ENCODE measurements around the gene PXK.
A peak's percentile ranks its signal among the peaks of the same experiment; 100 is the strongest.

Gene PXK

DNA sequence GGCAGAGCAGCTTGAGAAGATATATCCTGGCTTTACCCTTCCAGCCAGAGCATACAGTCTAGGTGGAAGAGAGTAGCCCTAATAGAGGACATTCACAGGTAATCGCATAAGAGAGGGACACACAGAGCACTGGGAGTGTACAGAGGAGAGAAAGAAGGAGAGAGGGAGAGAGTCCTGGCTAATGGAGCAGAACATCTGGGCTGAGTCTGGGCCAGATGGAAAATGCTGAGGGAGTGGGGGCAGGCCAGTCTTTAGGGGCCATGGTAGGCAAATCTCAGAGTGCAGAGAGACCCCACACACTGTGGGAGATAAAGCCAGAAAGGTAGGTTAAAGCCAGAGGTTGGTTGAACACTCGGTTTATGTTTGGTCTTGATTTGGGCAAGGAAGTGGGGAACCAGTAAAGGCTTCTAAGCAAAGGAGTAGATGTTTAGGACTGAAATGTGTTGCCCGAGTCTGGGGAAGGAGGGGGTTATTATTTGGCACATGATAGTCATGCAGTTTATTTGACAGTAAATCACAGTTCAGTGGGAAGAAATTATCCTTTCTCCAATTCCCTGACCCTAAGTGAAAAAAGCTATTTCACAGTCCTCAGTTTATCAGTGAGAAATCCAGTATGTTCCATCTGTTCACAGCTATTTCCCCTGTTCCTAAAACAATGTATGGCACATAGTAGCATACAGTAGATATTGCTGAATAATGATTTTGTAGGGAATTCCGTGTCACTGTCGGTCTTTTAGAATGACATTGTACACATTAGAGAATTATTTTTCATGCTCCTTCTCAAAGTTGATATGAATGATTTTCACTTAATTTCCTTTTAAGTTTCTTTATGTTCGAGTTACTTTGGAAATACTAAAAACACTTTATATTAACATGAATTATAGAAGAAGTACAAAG, 55.2 kb downstream of the PXK start:
- Histone ChIP-seq H3K9me3 (ENCODE audit: low read depth, low read length) (no peaks in the 10 kb centered on the region), H3K27ac (peak overlapping the region; percentile 86), H3K9ac (ENCODE audit: insufficient read length) (no peak overlapping the region), H3K36me3 (ENCODE audit: insufficient read depth, low read length) (no peaks in the 10 kb centered on the region; the same call in 1 of the 2 replicates), H3K4me3 (no peak overlapping the region; the same call in 1 of the 2 replicates)
- DNase-seq (ENCODE audit: low read depth, low spot score): no peak
- TF ChIP-seq POLR2AphosphoS5 (IDR thresholded peaks at IDR 0.05; ENCODE audit: borderline replicate concordance, low read depth, low read length) (no peak), FOXP2 (optimal IDR thresholded peaks at IDR 0.05; ENCODE audit: control extremely low read depth, extremely low read length, insufficient read depth) (no peak), EZH2 (IDR thresholded peaks at IDR 0.05) (no peak)

GRCh38 chr3:58388550-58389091, 55.9 kb downstream of the PXK start:
- H3K36me3 ChIP-seq (ENCODE audit: insufficient read depth, low read length): no peaks in the 10 kb centered on the region; the same call in 1 of the 2 replicates
- no peak overlapping the region for H3K9ac ChIP-seq (ENCODE audit: insufficient read length)
- H3K9me3 ChIP-seq (ENCODE audit: low read depth, low read length): no peaks in the 10 kb centered on the region
- peak overlapping the region; percentile 86 for H3K27ac ChIP-seq
- TF ChIP-seq FOXP2 (optimal IDR thresholded peaks at IDR 0.05; ENCODE audit: control extremely low read depth, extremely low read length, insufficient read depth): peak; percentile 22
- TF ChIP-seq EZH2 (IDR thresholded peaks at IDR 0.05): no peak
- TF ChIP-seq POLR2AphosphoS5 (IDR thresholded peaks at IDR 0.05; ENCODE audit: borderline replicate concordance, low read depth, low read length): peak; percentile 19; the same call in 1 of the 2 replicates
- peak; percentile 69 for DNase-seq (ENCODE audit: low read depth, low spot score)
- peak overlapping the region; percentile 1; the same call in 1 of the 2 replicates for H3K4me3 ChIP-seq

DNA sequence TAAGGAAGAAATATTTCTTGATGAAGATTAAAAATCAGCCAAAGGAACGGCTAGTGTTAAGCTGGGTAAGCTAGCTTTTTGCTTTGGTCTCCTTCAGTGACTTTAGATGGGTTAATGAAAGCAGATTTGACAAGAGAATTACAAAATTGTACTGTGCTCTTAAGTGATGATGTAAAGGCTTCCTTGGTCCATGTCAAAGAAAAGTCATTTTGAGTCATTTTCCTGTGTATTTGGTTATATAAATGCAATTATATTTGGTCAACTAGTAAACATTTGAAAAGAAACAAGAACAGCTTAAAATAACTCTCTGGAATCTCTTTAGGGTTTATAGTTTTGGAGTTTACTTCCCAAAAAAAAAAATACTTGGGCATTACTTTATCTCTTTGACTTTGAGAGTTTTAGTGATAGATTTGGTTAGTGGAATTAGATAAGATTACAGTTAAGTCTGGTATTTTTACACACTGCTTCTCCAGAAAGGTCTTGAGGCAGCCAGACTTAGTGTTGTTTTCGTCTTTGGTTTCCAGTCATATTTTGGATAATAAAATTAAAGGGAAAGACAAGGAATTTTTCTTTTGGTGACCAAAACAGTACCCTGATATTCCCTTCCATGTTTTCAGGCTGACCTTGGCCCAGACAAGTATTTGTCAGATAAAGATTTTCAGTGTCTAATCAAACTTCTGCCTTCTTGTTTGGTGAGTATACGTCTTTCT, 58.6 kb downstream of the PXK start:
- Histone ChIP-seq H3K36me3 (ENCODE audit: insufficient read depth, low read length) (peaks cover 3% of the 10 kb centered on the region; the same call in 1 of the 2 replicates), H3K9ac (ENCODE audit: insufficient read length) (no peak overlapping the region), H3K9me3 (ENCODE audit: low read depth, low read length) (no peaks in the 10 kb centered on the region), H3K27ac (no peak overlapping the region), H3K4me3 (no peak overlapping the region)
- no peak for TF ChIP-seq FOXP2 (optimal IDR thresholded peaks at IDR 0.05; ENCODE audit: control extremely low read depth, extremely low read length, insufficient read depth)
- DNase-seq (ENCODE audit: low read depth, low spot score): no peak

GRCh38 chr3:58392181-58392580, 59.5 kb downstream of the PXK start:
- TF ChIP-seq POLR2AphosphoS5 (IDR thresholded peaks at IDR 0.05; ENCODE audit: borderline replicate concordance, low read depth, low read length) (no peak), FOXP2 (optimal IDR thresholded peaks at IDR 0.05; ENCODE audit: control extremely low read depth, extremely low read length, insufficient read depth) (no peak), EZH2 (IDR thresholded peaks at IDR 0.05) (no peak)
- H3K27ac ChIP-seq: no peak overlapping the region
- no peaks in the 10 kb centered on the region for H3K9me3 ChIP-seq (ENCODE audit: low read depth, low read length)
- no peak overlapping the region for H3K9ac ChIP-seq (ENCODE audit: insufficient read length)
- H3K4me3 ChIP-seq: no peak overlapping the region
- peaks cover 6% of the 10 kb centered on the region; the same call in 1 of the 2 replicates for H3K36me3 ChIP-seq (ENCODE audit: insufficient read depth, low read length)
- DNase-seq (ENCODE audit: low read depth, low spot score): no peak

- H3K36me3 ChIP-seq (ENCODE audit: insufficient read depth, low read length): peaks cover 9% of the 10 kb centered on the region; the same call in 1 of the 2 replicates
- no peak overlapping the region for H3K4me3 ChIP-seq
- DNase-seq (ENCODE audit: low read depth, low spot score): no peak
- no peak overlapping the region for H3K9ac ChIP-seq (ENCODE audit: insufficient read length)
- no peaks in the 10 kb centered on the region for H3K9me3 ChIP-seq (ENCODE audit: low read depth, low read length)
- no peak overlapping the region for H3K27ac ChIP-seq
- TF ChIP-seq POLR2AphosphoS5 (IDR thresholded peaks at IDR 0.05; ENCODE audit: borderline replicate concordance, low read depth, low read length) (no peak), FOXP2 (optimal IDR thresholded peaks at IDR 0.05; ENCODE audit: control extremely low read depth, extremely low read length, insufficient read depth) (no peak), EZH2 (IDR thresholded peaks at IDR 0.05) (no peak)
Measured at GRCh38 chr3:58394339-58394738, 61.6 kb downstream of the PXK start.

- Histone ChIP-seq H3K9ac (ENCODE audit: insufficient read length) (no peak overlapping the region), H3K4me3 (no peak overlapping the region), H3K36me3 (ENCODE audit: insufficient read depth, low read length) (peaks cover 9% of the 10 kb centered on the region; the same call in 1 of the 2 replicates), H3K27ac (no peak overlapping the region), H3K9me3 (ENCODE audit: low read depth, low read length) (no peaks in the 10 kb centered on the region)
- no peak for TF ChIP-seq FOXP2 (optimal IDR thresholded peaks at IDR 0.05; ENCODE audit: control extremely low read depth, extremely low read length, insufficient read depth)
- no peak for TF ChIP-seq POLR2AphosphoS5 (IDR thresholded peaks at IDR 0.05; ENCODE audit: borderline replicate concordance, low read depth, low read length)
- no peak for TF ChIP-seq EZH2 (IDR thresholded peaks at IDR 0.05)
- no peak for DNase-seq (ENCODE audit: low read depth, low spot score)
Measured at GRCh38 chr3:58398669-58399333, 66.1 kb downstream of the PXK start.

DNA sequence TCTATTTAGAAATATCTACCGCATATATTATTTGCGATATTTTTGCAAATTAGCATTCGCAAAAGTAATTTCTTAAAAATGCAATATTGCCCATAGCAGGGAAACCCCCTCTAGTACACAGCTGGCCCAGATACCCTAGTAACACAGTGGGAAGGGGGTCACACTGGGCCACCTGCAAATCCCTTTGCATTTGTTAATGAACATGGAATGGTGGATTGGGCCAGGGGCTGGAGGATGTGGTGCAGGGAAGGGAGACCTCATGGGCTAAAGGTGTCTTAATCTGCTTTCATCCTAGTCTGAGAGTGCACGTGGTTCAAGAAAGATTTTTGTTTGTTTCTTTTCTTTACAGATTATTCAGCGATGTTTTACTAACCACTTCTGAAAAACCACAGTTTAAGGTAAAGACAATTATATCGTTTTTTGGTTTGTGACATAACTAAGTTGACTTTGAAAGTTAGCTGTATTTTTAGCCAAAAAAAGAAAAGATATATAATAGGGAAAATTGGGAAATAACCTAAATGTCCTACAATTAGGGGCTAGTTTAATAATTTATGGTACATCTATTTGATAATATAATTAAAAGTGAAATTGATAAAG, 70.9 kb downstream of the PXK start:
- no peak for DNase-seq (ENCODE audit: low read depth, low spot score)
- no peak for TF ChIP-seq EZH2 (IDR thresholded peaks at IDR 0.05)
- TF ChIP-seq FOXP2 (optimal IDR thresholded peaks at IDR 0.05; ENCODE audit: control extremely low read depth, extremely low read length, insufficient read depth): no peak
- TF ChIP-seq POLR2AphosphoS5 (IDR thresholded peaks at IDR 0.05; ENCODE audit: borderline replicate concordance, low read depth, low read length): no peak
- Histone ChIP-seq H3K9me3 (ENCODE audit: low read depth, low read length) (no peaks in the 10 kb centered on the region), H3K27ac (no peak overlapping the region), H3K36me3 (ENCODE audit: insufficient read depth, low read length) (no peaks in the 10 kb centered on the region; the same call in 1 of the 2 replicates), H3K9ac (ENCODE audit: insufficient read length) (no peak overlapping the region), H3K4me3 (no peak overlapping the region)

All from SK-N-MC (cell line).